BJ (cell line): Measurements from ENCODE around the gene RGN. TPM values are rescaled to one million over a fixed set of nuclear protein-coding genes. Genes with fewer than 3 reads are reported as not detected.
A peak's percentile ranks its signal among the peaks of the same experiment; 100 is the strongest.

Experiments used
- CTCF ChIA-PET: fragments of 350-600 bp; formaldehyde crosslinking; extraction: SDS; loops from one replicate; lab custom pipeline; 2021; ENCODE audit warnings: antibody characterized with exemption, inconsistent platforms; lab: Yijun Ruan, JAX
- POLR2A ChIA-PET: fragments of 300-600 bp; sonication (Branson Sonifier 250); formaldehyde crosslinking; extraction: SDS; loops from one replicate; lab custom pipeline; 2021; ENCODE audit warnings: antibody characterized with exemption; lab: Charles Lee
- DNase-seq: peaks from one replicate; pipeline ENCODE4 v3.0.0-alpha.2; 2011; ENCODE audit warnings: low read depth
- H3K27me3 ChIP-seq: 2 replicates; pipeline ENCODE4 v1.6.0; 2011; ENCODE audit warnings: low read length; ENCODE audit not compliant: control insufficient read depth, insufficient read depth
- H3K36me3 ChIP-seq: 2 replicates; pipeline ENCODE4 v1.5.1; 2011; ENCODE audit warnings: low read length; ENCODE audit not compliant: control insufficient read depth, insufficient read depth
- H3K4me3 ChIP-seq: 2 replicates; pipeline ENCODE4 v1.5.1; 2011; ENCODE audit warnings: low read depth, mild to moderate bottlenecking, control low read depth, low read length
- CTCF ChIP-seq: IDR thresholded peaks from 2 replicates; pipeline ENCODE4 v1.5.1; 2011; ENCODE audit warnings: low read depth, mild to moderate bottlenecking, control low read depth, inconsistent platforms, low read length, moderate library complexity; ENCODE audit not compliant: insufficient read depth
- polyA plus RNA-seq: library from polyadenylated mRNA; depleted of rRNA; stranded (reverse); fragments of >200 nt; gene quantifications from 2 replicates; pipeline ENCODE4 v1.2.3, GENCODE V29; 2011

The RGN gene
- polyA plus RNA-seq, 1 experiment, result 0.82 TPM

GRCh38 chrX:47080915-47081236 lies 2.6 kb downstream of the RGN start:
- H3K4me3 ChIP-seq, result no peak overlapping the region
- TF ChIP-seq CTCF, result no peak
- ChIA-PET CTCF (no interaction called here), POLR2A (no interaction called here)
- no peak for DNase-seq
- H3K36me3 ChIP-seq, result no peaks in the 10 kb centered on the region
- H3K27me3 ChIP-seq, result no peaks in the 10 kb centered on the region

DNA sequence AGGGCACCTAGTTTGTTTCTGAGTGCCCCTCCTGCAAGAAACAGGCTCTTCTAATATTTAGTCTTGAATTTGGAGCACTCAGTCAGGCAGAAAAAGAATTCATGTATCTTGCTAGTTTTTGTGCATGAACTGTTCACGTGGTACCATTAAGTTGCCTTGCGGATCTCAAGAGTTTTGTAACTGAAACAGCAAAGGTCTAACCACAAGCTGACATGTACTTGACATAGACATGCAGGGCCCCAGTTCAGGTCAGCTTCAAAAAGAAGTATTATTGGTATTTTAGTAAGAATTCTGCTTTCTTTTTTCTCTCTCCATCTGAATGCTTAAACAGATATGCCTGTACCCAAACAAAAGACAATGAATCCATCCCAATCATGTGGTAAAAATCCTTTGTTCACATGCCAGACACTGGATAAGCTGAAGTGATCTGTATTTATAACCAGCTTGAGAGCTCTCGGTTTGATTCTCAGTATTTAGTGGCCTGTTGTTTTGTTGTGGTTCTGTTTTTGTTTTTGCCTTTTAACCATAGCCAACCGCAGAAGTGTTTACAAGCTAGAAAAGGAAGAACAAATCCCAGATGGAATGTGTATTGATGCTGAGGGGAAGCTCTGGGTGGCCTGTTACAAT lies 13.0 kb downstream of the RGN start:
- no peak for TF ChIP-seq CTCF
- H3K27me3 ChIP-seq, result no peaks in the 10 kb centered on the region
- no peak for DNase-seq
- ChIA-PET POLR2A (no interaction called here), CTCF (interaction anchor here (0.6 to 3.7 kb wide), 3 partner anchors 8 to 333 kb away, joined by 3 to 16 read pairs (median 3); partner anchors contain the start of gene SLC9A7)
- no peaks in the 10 kb centered on the region for H3K36me3 ChIP-seq
- no peak overlapping the region for H3K4me3 ChIP-seq

DNA sequence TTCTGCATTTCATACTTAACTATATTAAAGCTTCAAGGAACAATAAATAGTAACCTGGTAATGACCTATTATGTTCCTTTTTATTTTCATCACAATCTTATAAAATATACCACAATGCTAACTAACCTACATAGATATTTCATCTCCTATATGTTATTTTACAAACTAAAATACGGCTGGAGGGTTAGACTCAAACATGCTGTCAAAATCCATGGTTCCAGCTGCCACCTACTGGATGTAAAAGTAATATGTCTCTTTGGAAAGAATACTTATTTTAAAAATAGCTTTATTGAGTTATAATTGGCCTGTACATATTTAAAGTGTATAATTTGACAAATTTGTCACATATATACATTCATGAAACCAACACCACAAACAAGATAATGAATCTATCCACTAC lies 15.0 kb downstream of the RGN start:
- H3K4me3 ChIP-seq, result no peak overlapping the region
- CTCF ChIA-PET, result interaction anchor here (0.6 to 3.7 kb wide), 9 partner anchors 11 to 1321 kb away, joined by 3 to 16 read pairs (median 3); no protein-coding TSS in a partner anchor
- H3K36me3 ChIP-seq, result no peaks in the 10 kb centered on the region
- POLR2A ChIA-PET, result interaction anchor here (0.6 kb wide), 1 partner anchor 11 kb away, joined by 5 read pairs; no protein-coding TSS in a partner anchor
- TF ChIP-seq CTCF, result peak; percentile 36
- no peaks in the 10 kb centered on the region for H3K27me3 ChIP-seq
- no peak for DNase-seq

GRCh38 chrX:47093860-47094259 lies 15.6 kb downstream of the RGN start:
- H3K4me3 ChIP-seq, result no peak overlapping the region
- no peaks in the 10 kb centered on the region for H3K27me3 ChIP-seq
- CTCF ChIA-PET, result interaction anchor here (0.6 to 3.7 kb wide), 8 partner anchors 11 to 1322 kb away, joined by 3 to 16 read pairs (median 4); no protein-coding TSS in a partner anchor
- no peak for DNase-seq
- TF ChIP-seq CTCF, result no peak
- POLR2A ChIA-PET, result interaction anchor here (0.6 kb wide), 1 partner anchor 11 kb away, joined by 5 read pairs; no protein-coding TSS in a partner anchor
- no peaks in the 10 kb centered on the region for H3K36me3 ChIP-seq

GRCh38 chrX:47097018-47097417 lies 18.8 kb downstream of the RGN start:
- Histone ChIP-seq H3K27me3 (no peaks in the 10 kb centered on the region), H3K4me3 (no peak overlapping the region), H3K36me3 (no peaks in the 10 kb centered on the region)
- ChIA-PET POLR2A (no interaction called here), CTCF (interaction anchor here (0.7 to 0.9 kb wide), 2 partner anchors 29 to 58 kb away, joined by 3 to 4 read pairs; no protein-coding TSS in a partner anchor)
- DNase-seq, result no peak
- TF ChIP-seq CTCF, result no peak
